Measurements from ENCODE around the gene CDK8.

The CDK8 gene

GRCh38 chr13:26390203-26390602, 136.3 kb downstream of the CDK8 start:
- no peak for DNase-seq

- no peak for DNase-seq
Observed at GRCh38 chr13:26400545-26400944, 146.6 kb downstream of the CDK8 start.

- DNase-seq = no peak
Observed at GRCh38 chr13:26401069-26401468, 147.1 kb downstream of the CDK8 start.

GRCh38 chr13:26401578-26402021, 147.7 kb downstream of the CDK8 start:
- no peak for DNase-seq

- DNase-seq = no peak
Observed at GRCh38 chr13:26406791-26407190, 152.9 kb downstream of the CDK8 start.

- no peak for DNase-seq
Observed at GRCh38 chr13:26411206-26411605, 157.3 kb downstream of the CDK8 start.

- no peak for DNase-seq
Observed at GRCh38 chr13:26412263-26412662, 158.3 kb downstream of the CDK8 start.

GRCh38 chr13:26412936-26413716, 159.2 kb downstream of the CDK8 start:
- DNase-seq = no peak

GRCh38 chr13:26420282-26420960, 166.5 kb downstream of the CDK8 start:
- DNase-seq = no peak

GRCh38 chr13:26422036-26422435, 168.1 kb downstream of the CDK8 start:
- DNase-seq = no peak

- DNase-seq = no peak
Observed at GRCh38 chr13:26423629-26424028, 169.7 kb downstream of the CDK8 start.

- no peak for DNase-seq
Observed at GRCh38 chr13:26424181-26424580, 170.3 kb downstream of the CDK8 start.

GRCh38 chr13:26425443-26426358, 171.8 kb downstream of the CDK8 start:
- no peak for DNase-seq

- DNase-seq = no peak
Observed at GRCh38 chr13:26433776-26434175, 179.8 kb downstream of the CDK8 start.

- DNase-seq = no peak
Observed at GRCh38 chr13:26435171-26435570, 181.2 kb downstream of the CDK8 start.

GRCh38 chr13:26435646-26436045, 181.7 kb downstream of the CDK8 start:
- no peak for DNase-seq

GRCh38 chr13:26436914-26437313, 183.0 kb downstream of the CDK8 start:
- no peak for DNase-seq

GRCh38 chr13:26440111-26440510, 186.2 kb downstream of the CDK8 start:
- DNase-seq = no peak

GRCh38 chr13:26441476-26441875, 187.5 kb downstream of the CDK8 start:
- DNase-seq = no peak

- DNase-seq = no peak
Observed at GRCh38 chr13:26442541-26442940, 188.6 kb downstream of the CDK8 start.

GRCh38 chr13:26445092-26445491, 191.2 kb downstream of the CDK8 start:
- no peak for DNase-seq

GRCh38 chr13:26446751-26447150, 192.8 kb downstream of the CDK8 start:
- no peak for DNase-seq

GRCh38 chr13:26448032-26448431, 194.1 kb downstream of the CDK8 start:
- DNase-seq = no peak
